ENCODE results near the gene MVP.
"Not testable (repeated sequence)": the region's sequence is repeated elsewhere in the genome, so short reads cannot be mapped to it uniquely, and the experiment has no call there.

DNA sequence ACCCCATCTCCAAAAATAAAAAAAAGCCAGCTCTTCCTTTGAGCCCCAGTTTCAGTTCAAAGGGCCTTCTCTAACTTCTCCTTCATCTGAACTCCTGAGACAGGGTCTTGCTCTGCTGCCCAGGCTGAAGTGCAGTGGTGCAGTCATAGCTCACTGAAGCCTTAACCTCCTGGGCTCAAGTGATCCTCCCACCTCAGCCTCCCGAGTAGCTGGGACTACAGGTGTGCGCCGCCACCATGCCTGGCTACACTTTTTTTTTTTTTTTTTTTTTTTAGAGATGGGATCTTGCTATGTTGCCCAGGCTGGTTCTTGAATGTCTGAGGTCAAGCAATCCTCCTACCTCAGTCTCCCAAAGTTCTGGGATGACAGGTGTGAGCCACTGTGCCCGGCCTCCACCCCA is 13.0 kb downstream of the MVP start:
- TF ChIP-seq FOXA1, SUZ12, FOXK2, SP1 (IDR thresholded peaks at IDR 0.05): not testable (repeated sequence)

Data from HEK293T (cell line).